ENCODE data around the gene MAPK9. TPM values are rescaled to one million over a fixed set of nuclear protein-coding genes. Genes with fewer than 3 reads are reported as not detected.
A peak's percentile ranks its signal among the peaks of the same experiment; 100 is the strongest.

Gene MAPK9
- total RNA-seq, 1 donor: 22.9 TPM

DNA sequence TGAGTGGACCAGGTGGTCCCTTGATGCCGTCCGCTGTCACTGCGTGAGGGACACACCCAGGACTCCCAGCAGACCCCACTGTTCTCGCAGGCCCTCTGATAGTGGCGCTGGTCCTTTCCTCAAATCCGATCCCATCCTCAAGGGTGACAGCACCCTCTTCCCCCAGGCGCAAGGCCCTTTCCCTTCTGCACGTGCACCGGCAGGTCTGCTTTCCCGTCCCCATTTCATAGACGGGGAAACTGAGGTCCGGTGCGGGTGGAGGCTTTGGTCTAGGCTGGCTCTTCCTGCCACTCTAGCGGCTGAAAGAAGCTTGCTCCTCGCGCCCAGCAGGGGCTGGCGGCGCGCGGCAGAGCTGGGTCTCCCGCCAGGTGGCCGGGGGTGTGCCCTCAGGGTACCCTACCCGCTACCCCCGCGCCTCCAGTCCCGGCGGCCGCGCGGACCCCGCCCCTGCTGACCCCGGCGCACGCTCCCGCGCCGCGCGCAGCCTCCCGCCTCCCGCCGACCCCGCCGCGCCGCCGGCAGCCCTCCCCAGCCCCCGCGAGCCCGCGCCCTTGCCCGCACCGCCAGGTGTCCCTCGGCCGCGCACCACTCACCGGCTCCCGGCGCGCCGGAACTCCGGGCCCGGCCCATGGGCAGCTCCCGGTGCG is 83.3 kb downstream of the MAPK9 start:
- peak in 2 of 3 donors; percentile 24 to 39 for DNase-seq (ENCODE audit: low read depth in 2 of 3, low spot score in 2 of 3)

DNA sequence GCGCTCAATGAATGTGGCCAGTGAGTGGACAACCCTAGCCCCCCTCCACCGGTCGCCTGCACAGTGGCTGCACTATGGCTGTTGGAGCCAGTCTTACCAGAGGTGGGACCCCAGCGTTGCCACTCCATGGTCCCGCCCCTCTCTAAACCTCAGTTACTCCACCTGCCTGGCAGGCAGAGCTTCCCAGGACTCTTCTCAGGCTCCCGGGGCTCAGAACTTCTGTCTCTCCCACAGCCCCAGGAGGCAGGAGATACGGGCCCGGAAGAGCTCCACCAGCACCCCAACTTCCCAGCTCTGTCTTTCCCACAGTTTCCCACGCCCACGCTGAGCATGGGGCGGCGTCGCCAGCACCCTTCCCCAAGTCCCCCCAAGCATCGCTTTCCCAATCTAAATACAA is 83.8 kb downstream of the MAPK9 start:
- DNase-seq (ENCODE audit: low read depth in 2 of 3, low spot score in 2 of 3): no peak

DNA sequence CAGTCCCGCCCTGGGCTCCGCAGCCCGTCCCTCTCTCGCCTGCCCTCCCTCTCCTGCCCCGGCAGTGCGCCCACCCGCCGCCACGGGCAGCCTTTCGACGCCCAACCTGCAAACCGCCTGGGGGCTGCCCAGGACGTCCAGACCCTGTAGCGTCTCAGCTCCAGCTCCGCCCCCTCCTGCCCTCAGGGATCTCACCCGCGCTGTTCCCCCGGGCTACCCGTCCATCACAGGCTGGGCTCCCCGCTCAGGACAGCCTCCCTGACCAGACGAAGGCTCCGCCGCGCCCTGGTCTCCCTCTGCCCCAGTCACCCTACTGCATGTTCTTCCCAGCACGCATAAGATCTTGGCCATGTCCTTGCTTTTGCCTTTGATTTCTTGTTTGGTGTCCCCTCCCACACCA is 84.3 kb downstream of the MAPK9 start:
- no peak for DNase-seq (ENCODE audit: low read depth in 2 of 3, low spot score in 2 of 3)

DNA sequence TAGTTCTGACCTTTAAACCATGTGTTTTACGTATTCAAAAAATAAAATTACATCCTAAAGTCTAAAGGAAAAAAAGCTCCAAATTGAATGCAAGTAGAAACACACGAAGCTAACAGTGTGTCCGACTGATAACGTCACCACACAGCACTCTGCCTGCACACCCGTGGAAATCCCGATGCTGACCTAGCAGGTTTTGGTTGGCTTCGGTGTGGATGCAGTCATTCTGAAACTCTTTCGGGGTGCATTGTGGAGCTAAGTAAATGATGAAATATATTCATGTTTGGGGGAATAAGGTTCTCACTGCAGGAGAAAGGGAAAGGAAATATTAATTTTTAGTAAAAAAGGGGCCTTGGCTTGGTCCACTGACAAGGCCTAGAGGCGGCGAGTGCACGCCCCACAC is 84.9 kb downstream of the MAPK9 start:
- DNase-seq (ENCODE audit: low read depth in 2 of 3, low spot score in 2 of 3): no peak

GRCh38 chr5:180205916-180206315 is 86.0 kb downstream of the MAPK9 start:
- DNase-seq (ENCODE audit: low read depth in 2 of 3, low spot score in 2 of 3): no peak

GRCh38 chr5:180204276-180204819 is 87.5 kb downstream of the MAPK9 start:
- DNase-seq (ENCODE audit: low read depth in 2 of 3, low spot score in 2 of 3): no peak

DNA sequence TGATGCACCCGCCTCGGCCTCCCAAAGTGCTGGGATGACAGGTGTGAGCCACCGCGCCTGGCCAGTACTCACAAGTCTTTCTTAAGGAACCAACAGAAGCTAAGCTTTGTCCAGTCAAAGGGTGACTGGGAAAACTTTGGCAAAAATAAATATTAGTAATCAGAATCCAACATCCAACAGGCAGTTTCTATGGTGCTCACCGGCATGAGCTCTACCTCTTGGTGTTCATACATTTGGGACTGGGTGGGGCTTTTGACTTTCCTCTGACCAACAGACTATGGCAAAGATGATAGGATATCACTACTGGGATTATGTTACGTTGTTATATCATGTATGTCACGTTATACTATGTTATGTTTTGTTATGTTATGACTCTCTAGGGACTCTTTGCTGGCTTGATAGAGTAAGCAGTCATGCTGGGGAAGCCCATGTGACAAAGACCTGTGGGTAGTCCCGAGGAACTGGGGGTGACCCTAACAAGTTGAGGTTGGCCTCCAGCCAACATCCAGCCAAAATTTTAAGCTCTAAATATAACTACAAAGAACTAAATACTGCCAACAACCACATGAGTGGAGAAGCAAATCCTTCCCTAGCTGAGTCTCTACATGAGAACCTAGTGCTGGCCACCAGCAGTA is 88.8 kb downstream of the MAPK9 start:
- no peak for DNase-seq (ENCODE audit: low read depth in 2 of 3, low spot score in 2 of 3)

DNA sequence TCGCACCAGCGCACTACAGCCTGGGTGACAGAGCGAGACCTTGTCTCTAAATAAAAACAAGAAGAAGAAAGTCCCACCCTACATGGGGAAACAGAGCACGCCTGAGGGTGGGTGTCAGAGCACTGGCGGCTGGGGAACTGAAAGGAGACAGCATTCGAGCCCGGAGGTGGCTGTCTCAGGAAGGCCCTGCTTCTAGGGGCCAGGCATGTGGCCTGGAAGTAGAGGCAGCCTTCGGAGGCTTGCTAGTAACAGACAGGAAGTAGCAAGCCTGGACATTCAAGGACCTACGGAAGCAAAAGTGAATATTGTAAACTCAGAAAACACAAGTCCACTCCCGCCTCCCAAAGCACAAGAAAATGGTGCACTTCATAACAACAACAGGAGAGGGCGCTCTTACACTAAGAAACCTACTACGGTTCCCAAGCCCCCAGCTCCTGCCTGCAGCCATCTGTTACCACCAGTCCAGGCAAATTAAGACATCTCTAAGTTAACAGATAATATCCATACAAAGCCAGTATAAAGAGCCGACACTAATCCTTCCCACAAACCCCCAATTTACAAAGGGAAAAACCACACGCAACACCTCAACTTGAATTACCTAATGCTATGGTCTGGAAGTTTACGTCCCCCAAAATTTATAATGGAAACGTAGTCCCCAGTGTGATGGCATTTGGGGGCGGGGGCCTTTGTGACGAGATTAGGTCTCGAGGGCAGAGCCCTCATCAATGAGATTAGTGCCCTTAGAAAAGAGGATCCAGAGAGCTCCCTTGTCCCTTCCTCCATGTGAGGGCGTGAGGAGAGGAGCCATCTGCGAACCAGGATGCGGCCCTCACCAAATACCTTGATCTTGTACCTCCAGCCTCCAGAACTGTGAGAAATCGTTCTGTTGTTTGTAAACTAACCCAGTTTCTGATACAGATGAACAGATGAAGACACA is 90.6 kb downstream of the MAPK9 start:
- peak in 1 of 3 donors; percentile 37 for DNase-seq (ENCODE audit: low read depth in 2 of 3, low spot score in 2 of 3)

DNA sequence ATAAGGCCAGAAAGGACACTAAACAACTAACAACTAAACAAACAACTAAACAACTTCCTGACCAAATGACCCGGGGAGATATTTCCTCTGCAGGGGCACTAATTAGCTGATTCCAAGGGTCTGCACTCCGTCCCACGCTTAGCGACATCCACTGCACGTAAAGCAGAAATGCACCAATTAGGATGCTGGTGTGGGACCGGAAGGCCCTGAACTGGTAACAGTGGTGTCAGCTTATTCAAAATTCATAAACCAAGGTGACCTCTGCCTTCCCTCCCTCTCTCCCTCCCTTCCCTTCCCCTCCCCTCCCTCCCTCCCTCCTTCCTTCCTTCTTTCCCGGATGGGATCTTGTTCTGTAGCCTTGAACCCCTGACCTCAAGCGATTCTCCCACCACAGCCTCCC is 92.5 kb downstream of the MAPK9 start:
- no peak for DNase-seq (ENCODE audit: low read depth in 2 of 3, low spot score in 2 of 3)

DNA sequence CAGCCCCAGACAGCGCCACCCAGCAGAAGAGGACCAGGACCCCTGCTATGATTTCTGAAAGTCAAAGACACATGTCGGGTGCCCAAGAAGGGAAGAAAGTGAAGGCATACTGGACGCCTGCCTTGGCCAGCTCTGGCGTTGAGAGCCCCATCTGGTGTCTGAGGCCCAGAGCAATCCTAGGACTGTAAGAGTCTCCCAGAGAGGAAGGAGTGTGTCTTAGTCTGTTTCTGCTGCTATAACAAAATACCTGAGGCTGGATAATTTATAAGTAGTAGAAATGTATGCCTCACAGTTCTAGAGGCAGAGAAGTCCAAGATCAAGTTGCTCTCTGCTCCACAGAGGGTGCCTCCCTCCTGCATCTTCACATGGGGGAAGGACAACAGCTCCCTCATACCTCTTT is 93.7 kb downstream of the MAPK9 start:
- DNase-seq (ENCODE audit: low read depth in 2 of 3, low spot score in 2 of 3): no peak

- DNase-seq (ENCODE audit: low read depth in 2 of 3, low spot score in 2 of 3): no peak
Observed at GRCh38 chr5:180197016-180197702, 94.7 kb downstream of the MAPK9 start.

DNA sequence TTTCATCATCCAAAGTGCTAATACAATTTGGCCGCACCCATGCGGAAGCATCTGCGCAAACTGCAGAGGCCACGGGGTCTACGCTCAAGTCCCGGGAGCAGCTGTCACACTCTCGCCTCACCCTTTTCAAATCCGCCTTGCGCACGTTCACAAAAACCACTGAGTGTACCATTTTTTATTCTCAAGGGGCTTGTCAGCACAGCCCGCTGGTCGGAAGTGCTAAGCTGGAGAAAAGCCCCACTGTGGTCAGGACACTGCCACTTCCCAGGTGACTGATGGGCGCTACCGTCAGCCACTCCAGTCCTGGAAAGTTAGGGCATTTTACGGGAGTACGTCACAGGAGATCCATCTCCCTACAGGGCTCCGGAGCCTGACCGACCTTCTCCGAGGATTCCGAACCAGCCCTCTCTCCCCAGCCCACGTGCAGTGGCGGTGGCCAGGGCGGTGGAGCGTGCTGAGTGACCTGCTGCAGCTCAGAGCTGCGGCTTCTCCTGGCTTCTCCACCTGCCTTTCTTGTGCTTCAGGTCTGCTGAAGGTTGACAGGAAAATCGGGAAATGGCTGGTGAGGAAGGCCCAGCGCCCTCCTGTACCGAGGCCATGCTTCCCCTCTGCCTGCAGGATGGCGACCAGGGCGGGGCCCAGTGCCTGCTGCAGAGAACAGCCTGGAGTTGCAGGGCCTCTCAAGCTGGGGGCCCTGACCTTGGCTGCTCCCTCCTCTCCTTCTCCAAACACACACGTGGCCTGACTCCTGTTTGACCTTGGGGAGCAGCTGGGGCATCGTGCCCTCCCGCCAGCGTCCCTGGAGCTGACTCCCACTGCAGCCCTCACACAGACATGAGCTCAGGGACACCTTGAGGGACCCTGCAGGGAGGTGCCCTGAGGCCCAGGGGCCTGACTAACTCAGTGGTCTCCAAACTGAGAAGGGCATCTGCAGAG is 97.2 kb downstream of the MAPK9 start:
- DNase-seq (ENCODE audit: low read depth in 2 of 3, low spot score in 2 of 3): no peak

DNA sequence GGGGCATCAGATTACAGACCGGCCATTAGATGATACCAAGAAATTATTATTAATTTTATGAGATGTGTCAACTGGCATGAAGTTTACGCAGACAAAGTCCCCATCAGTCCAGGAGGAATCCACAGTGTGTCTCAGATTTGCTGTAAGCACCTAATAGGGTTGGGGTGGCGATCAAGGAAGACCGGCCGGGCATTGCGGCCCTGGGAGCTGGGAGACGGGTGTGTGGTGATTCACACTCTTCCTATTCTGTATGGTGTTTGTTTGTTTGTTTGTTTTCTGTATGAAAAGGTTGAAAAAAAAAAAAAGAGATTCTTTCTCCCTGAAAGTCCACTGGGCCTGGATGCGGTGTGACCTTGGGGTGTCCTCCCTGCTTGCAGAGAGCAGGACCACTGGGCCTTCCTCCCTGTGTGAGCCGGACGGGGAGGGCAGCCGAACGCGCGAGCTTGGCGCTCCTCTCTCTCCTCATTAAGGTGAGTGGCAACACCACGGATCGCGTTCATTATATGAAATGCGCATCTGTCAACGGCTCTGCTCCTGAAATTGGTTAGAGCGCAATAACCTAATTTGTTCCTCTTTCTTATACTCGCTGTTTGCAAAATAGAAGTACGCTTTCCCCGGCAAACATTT is 98.0 kb downstream of the MAPK9 start:
- DNase-seq (ENCODE audit: low read depth in 2 of 3, low spot score in 2 of 3): no peak

DNA sequence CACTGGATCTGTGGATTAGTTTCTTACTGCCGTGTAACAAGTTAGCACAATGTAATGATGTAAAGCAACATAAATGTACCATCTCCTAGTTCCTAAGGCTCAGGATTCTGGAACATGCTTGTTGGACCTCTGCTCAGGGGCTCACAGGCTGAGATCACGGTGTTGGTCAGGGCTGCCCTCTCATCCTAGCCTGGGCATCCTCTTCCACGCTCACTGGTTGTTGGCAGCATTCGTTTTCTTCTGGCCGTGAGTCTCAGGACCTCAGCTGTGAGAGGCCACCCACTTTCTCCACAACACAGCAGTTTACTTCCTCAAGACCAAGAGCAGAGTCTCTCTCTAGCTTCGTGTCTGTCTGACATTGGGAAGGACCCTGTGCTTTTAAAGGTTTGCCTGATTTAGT is 100.2 kb downstream of the MAPK9 start:
- DNase-seq (ENCODE audit: low read depth in 2 of 3, low spot score in 2 of 3): no peak

GRCh38 chr5:180187767-180188166 is 104.1 kb downstream of the MAPK9 start:
- no peak for DNase-seq (ENCODE audit: low read depth in 2 of 3, low spot score in 2 of 3)
